Uterus (tissue), 2 donors: ENCODE data around the gene TMEM127.

Source experiments
- POLR2A ChIP-seq, 2 donors: fragments of 450-650 bp; IDR thresholded peaks; one replicate each; pipeline ENCODE4 v1.6.1; 2016; ENCODE audit warnings: antibody characterized with exemption in 2 of 2, mild to moderate bottlenecking in 1 of 2, moderate library complexity in 1 of 2
- TF ChIP-seq, protein P1 (sequence below), 4 experiments: fragments of 200-600 bp in 2 of 4; fragments of 450-650 bp in 2 of 4; sonication (generic) in 2 of 4; IDR thresholded peaks; one replicate each; pipeline ENCODE4 v1.5.1; 2016 to 2019; ENCODE audit warnings: antibody characterized with exemption in 4 of 4, mild to moderate bottlenecking in 2 of 4, moderate library complexity in 1 of 4

- TF ChIP-seq, protein P1, sequence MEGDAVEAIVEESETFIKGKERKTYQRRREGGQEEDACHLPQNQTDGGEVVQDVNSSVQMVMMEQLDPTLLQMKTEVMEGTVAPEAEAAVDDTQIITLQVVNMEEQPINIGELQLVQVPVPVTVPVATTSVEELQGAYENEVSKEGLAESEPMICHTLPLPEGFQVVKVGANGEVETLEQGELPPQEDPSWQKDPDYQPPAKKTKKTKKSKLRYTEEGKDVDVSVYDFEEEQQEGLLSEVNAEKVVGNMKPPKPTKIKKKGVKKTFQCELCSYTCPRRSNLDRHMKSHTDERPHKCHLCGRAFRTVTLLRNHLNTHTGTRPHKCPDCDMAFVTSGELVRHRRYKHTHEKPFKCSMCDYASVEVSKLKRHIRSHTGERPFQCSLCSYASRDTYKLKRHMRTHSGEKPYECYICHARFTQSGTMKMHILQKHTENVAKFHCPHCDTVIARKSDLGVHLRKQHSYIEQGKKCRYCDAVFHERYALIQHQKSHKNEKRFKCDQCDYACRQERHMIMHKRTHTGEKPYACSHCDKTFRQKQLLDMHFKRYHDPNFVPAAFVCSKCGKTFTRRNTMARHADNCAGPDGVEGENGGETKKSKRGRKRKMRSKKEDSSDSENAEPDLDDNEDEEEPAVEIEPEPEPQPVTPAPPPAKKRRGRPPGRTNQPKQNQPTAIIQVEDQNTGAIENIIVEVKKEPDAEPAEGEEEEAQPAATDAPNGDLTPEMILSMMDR (IDR thresholded peaks at IDR 0.05) = no peak
- no peak for TF ChIP-seq POLR2A (IDR thresholded peaks at IDR 0.05)
These were observed 14.0 kb downstream of the TMEM127 start for GRCh38 chr2:96251721-96252292.
